Esophagus squamous epithelium (tissue), 5 donors: ENCODE results near the gene DAB2. TPM values are rescaled to one million over a fixed set of nuclear protein-coding genes. Genes with fewer than 3 reads are reported as not detected.
"Not testable (repeated sequence)": the region's sequence is repeated elsewhere in the genome, so short reads cannot be mapped to it uniquely, and the experiment has no call there.

Experiments used
- DNase-seq: peaks from one replicate; lab custom pipeline; 2025; lab: John Stamatoyannopoulos, UW
- H3K27ac ChIP-seq, 4 donors: fragments of 200-600 bp; sonication (generic); one replicate each; pipeline ENCODE4 v1.5.1; 2016 to 2019; ENCODE audit warnings: mild to moderate bottlenecking in 1 of 4
- H3K27me3 ChIP-seq, 4 donors: fragments of 200-600 bp; sonication (generic); 1 replicate in 3 of 4; 2 replicates in 1 of 4; pipeline versions ENCODE4 v1.5.1 to v1.6.0; 2017 to 2021; ENCODE audit warnings: antibody characterized with exemption in 1 of 4
- H3K36me3 ChIP-seq, 3 donors: fragments of 200-600 bp; sonication (generic); one replicate each; pipeline ENCODE4 v1.5.1; 2016 to 2019
- H3K4me1 ChIP-seq, 3 donors: fragments of 200-600 bp; sonication (generic); one replicate each; pipeline ENCODE4 v1.5.1; 2017 to 2019
- H3K4me3 ChIP-seq, 4 donors: fragments of 200-600 bp; sonication (generic); 1 replicate in 3 of 4; 2 replicates in 1 of 4; pipeline ENCODE4 v1.5.1; 2016 to 2019; ENCODE audit warnings: mild to moderate bottlenecking in 2 of 4, moderate library complexity in 1 of 4
- H3K9me3 ChIP-seq, 3 donors: fragments of 200-600 bp; sonication (generic); one replicate each; pipeline ENCODE4 v1.5.1; 2016 to 2019
- POLR2A ChIP-seq, 4 donors: fragments of 450-650 bp; IDR thresholded peaks; one replicate each; pipeline ENCODE4 v1.6.1; 2017; ENCODE audit warnings: antibody characterized with exemption in 4 of 4, mild to moderate bottlenecking in 4 of 4, moderate library complexity in 3 of 4
- WGBS, 2 donors: methylation state at CpG; one replicate each; pipeline ENCODE4 v1.1.5; 2018; 5-methylcytosine and 5-hydroxymethylcytosine counted together
- intact Hi-C: fragments of 100-400 bp; cut with DNase I; formaldehyde crosslinking; loops from one replicate; pipeline ENCODE4 v1.15.0; 2022
- total RNA-seq, 4 donors: library from RNA; depleted of rRNA; stranded (reverse); fragments of >200 nt; gene quantifications; one replicate each; pipeline ENCODE4 v1.1.0, GENCODE V29; 2016
- TF ChIP-seq, protein P1 (sequence below), 6 experiments: fragments of 450-650 bp in 4 of 6; fragments of 200-600 bp in 2 of 6; sonication (generic) in 2 of 6; IDR thresholded peaks; one replicate each; pipeline ENCODE4 v1.5.1; 2016 to 2019; ENCODE audit warnings: antibody characterized with exemption in 6 of 6, mild to moderate bottlenecking in 4 of 6, moderate library complexity in 4 of 6
- donor health status: DM: yes; HTN: yes; CAD: no.

DAB2 gene
- total RNA-seq, 4 donors from 2014 or later, result 0.95 to 35.1 (median 11.8) TPM

DNA sequence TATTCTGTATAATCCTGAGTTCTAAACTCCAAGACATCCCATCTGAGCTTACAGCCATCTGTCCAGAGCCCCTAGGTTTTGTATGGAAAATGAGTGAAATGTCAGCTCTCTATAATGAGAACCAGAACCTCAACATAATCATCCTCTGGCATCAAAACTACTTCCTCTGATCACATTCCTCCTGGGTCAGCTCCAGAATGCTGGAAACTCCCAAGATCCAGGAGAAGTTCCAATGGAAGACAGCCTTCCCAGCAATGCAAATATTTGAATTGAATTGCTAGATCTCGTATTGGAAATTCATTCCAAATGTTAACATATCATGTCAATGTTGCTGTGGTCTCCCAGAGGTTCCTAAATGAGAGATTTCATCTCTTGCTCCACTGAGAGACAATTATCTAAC is 84.3 kb downstream of the DAB2 start:
- H3K36me3 ChIP-seq, result no peaks in the 10 kb centered on the region
- intact Hi-C loops, result no loop called here
- no peak overlapping the region for H3K27ac ChIP-seq
- no peaks in the 10 kb centered on the region for H3K27me3 ChIP-seq
- no peaks in the 10 kb centered on the region for H3K9me3 ChIP-seq
- no peaks in the 10 kb centered on the region for H3K4me1 ChIP-seq
- WGBS, 2 donors, result 46 to 53% methylated on average over 1 of the region's 1 CpG
- no peak overlapping the region for H3K4me3 ChIP-seq
- no peak for DNase-seq
- no peak for TF ChIP-seq POLR2A (IDR thresholded peaks at IDR 0.05)

DNA sequence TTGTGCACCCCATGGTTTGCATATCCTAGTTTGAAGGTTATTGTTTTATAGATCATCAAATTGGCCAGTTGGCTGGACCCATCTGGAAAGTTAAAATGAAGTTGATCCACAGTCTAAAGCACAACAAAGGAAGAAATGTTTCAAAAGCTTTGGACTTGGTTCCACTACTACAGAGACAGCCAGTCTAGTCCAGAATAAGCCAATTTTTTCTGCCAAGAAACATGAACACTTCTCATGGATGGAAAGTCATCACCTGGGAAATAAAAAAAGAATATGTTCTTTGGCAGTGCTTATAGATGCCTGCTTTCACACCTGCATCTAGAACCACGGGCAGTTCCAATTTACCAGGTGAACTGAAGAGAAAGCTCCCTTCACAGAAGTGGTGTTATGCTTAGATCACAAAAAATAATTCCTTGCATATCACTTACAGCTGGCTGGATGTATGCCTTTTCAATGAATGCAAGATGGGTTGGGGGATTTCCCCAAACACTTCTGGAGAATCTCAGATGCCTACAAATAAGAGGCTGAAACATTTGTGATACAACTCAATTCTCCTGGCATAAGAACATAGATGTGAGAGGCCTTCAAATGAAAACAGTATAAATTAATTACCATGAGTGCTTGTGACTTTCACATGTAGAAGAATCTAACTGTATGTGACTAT is 87.4 kb downstream of the DAB2 start:
- intact Hi-C loops, result no loop called here
- Histone ChIP-seq H3K36me3 (no peaks in the 10 kb centered on the region), H3K27me3 (no peaks in the 10 kb centered on the region), H3K27ac (no peak overlapping the region), H3K9me3 (no peaks in the 10 kb centered on the region), H3K4me1 (no peaks in the 10 kb centered on the region), H3K4me3 (no peak overlapping the region)
- 33 to 61% methylated on average over 1 of the region's 1 CpG for WGBS, 2 donors
- DNase-seq, result no peak
- TF ChIP-seq POLR2A (IDR thresholded peaks at IDR 0.05), result no peak
- TF ChIP-seq, protein P1, sequence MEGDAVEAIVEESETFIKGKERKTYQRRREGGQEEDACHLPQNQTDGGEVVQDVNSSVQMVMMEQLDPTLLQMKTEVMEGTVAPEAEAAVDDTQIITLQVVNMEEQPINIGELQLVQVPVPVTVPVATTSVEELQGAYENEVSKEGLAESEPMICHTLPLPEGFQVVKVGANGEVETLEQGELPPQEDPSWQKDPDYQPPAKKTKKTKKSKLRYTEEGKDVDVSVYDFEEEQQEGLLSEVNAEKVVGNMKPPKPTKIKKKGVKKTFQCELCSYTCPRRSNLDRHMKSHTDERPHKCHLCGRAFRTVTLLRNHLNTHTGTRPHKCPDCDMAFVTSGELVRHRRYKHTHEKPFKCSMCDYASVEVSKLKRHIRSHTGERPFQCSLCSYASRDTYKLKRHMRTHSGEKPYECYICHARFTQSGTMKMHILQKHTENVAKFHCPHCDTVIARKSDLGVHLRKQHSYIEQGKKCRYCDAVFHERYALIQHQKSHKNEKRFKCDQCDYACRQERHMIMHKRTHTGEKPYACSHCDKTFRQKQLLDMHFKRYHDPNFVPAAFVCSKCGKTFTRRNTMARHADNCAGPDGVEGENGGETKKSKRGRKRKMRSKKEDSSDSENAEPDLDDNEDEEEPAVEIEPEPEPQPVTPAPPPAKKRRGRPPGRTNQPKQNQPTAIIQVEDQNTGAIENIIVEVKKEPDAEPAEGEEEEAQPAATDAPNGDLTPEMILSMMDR (IDR thresholded peaks at IDR 0.05), result no peak

DNA sequence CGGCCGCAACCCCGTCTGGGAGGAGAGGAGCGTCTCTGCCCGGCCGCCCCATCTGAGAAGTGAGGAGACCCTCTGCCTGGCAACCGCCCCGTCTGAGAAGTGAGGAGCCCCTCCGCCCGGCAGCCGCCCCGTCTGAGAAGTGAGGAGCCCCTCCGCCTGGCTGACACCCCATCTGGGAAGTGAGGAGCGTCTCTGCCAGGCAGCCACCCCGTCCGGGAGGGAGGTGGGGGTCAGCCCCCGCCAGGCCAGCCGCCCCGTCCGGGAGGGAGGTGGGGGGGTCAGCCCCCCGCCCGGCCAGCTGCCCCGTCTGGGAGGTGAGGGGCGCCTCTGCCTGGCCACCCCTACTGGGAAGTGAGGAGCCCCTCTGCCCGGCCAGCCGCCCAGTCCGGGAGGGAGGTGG is 90.5 kb downstream of the DAB2 start:
- H3K36me3 ChIP-seq, H3K27ac ChIP-seq, DNase-seq, H3K9me3 ChIP-seq, H3K27me3 ChIP-seq, H3K4me1 ChIP-seq, H3K4me3 ChIP-seq, intact Hi-C loops: not testable (repeated sequence)
- WGBS, 2 donors, result no CpG with 5 or more reads among the region's 27 CpGs

DNA sequence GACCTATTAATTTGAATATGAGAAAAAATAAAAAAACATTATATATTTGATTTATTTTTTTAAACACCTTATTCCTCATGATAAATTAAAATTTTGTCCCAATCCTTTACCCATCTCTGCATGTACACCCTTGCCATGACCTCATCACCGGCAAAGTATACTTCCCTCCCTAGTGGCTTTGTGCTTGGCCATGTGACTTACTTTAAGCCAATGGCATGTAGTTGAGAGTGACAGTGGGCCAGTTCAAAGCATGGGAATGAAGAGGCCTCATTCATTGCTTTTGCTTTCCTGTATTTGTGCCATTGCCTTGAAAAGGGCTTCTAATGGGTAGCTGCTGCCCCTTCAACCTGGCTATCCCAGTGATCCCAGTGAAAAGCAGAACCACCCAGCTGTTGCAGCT is 91.7 kb downstream of the DAB2 start:
- Histone ChIP-seq H3K4me3 (no peak overlapping the region), H3K27ac (no peak overlapping the region), H3K36me3 (no peaks in the 10 kb centered on the region), H3K4me1 (no peaks in the 10 kb centered on the region), H3K27me3 (no peaks in the 10 kb centered on the region), H3K9me3 (no peaks in the 10 kb centered on the region)
- TF ChIP-seq POLR2A (IDR thresholded peaks at IDR 0.05), result no peak
- TF ChIP-seq, protein P1 (IDR thresholded peaks at IDR 0.05), result no peak
- no peak for DNase-seq
- WGBS, 2 donors, result 95 to 96% methylated on average over 1 of the region's 1 CpG
- intact Hi-C loops, result no loop called here

DNA sequence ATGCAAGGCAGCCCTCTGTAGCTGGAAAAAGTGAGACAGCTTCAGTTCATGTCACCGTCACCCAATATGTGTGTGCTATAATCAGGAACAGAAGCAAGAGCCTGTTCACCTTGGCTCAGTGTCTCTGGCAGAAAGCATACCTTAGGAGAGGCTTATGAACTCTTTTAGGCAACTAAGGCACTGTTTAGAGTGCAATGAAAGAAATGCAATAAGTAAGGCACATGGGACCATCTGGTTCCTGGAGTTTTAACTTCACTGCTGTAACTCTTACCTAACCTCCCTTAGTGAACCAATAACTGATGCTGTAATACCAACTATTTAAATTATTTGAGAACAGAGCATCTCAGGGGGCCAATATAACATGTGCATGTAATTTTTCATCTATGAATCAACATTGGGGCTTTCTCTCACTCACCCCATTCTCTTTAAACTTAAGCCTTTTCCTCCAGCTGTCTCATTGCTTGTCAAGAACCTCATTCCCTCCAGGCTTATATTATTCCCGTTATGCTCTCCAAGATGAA is 92.9 kb downstream of the DAB2 start:
- Histone ChIP-seq H3K4me3 (no peak overlapping the region), H3K27ac (no peak overlapping the region), H3K4me1 (no peaks in the 10 kb centered on the region), H3K9me3 (no peaks in the 10 kb centered on the region), H3K27me3 (no peaks in the 10 kb centered on the region), H3K36me3 (no peaks in the 10 kb centered on the region)
- TF ChIP-seq, protein P1 (IDR thresholded peaks at IDR 0.05), result no peak
- intact Hi-C loops, result no loop called here
- WGBS, 2 donors, result 61 to 70% methylated on average over 2 of the region's 2 CpGs
- no peak for DNase-seq

DNA sequence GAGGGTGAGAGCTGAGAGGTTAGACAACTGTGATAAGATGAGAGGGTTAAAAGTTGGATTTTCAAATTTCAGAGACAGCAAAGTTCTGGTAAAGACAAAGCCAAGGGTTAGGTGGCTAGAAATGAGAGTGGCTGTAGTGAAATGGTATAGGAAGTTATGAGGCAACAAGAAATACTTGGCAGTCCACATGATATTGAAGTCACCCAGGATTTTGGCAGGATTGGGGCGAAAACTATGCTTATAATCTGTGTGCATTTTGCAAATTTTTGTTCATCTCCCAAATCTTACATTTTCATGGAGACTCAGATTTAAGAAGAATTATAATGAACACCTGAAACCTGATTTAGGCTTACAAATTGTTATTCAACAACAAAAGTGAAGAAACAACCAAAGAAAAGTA is 96.0 kb downstream of the DAB2 start:
- DNase-seq, result no peak
- WGBS, 2 donors, result 80 to 89% methylated on average over 1 of the region's 1 CpG
- intact Hi-C loops, result no loop called here
- Histone ChIP-seq H3K4me3 (no peak overlapping the region), H3K9me3 (no peaks in the 10 kb centered on the region), H3K27ac (no peak overlapping the region), H3K4me1 (no peaks in the 10 kb centered on the region), H3K27me3 (no peaks in the 10 kb centered on the region), H3K36me3 (no peaks in the 10 kb centered on the region)
- TF ChIP-seq, protein P1 (IDR thresholded peaks at IDR 0.05), result no peak
- no peak for TF ChIP-seq POLR2A (IDR thresholded peaks at IDR 0.05)
